Heart left ventricle (tissue), 13 donors: Measurements from ENCODE around the gene CPM.

ENCODE experiments used
- POLR2A ChIP-seq, 2 donors: fragments of 450-650 bp; IDR thresholded peaks; one replicate each; pipeline ENCODE4 v1.6.1; 2017; ENCODE audit warnings: antibody characterized with exemption in 2 of 2, mild to moderate bottlenecking in 2 of 2, moderate library complexity in 2 of 2
- TF ChIP-seq, protein P1 (sequence below), 12 donors: fragments of 200-600 bp; sonication (generic) in 4 of 12; IDR thresholded peaks; one replicate each; pipeline versions ENCODE4 v1.5.0 to v1.8.0; 2018 to 2022; ENCODE audit warnings: antibody characterized with exemption in 12 of 12, mild to moderate bottlenecking in 5 of 12
- donor health status: ischemic (EF 13 %, LVEDD 7.1; RV severe dilation, severe dysfunction).
- donor health status: DM: no; HTN: yes; CAD: no.
- donor health status: DM: no; HTN: no; CAD: no.
- donor health status: ischemic (EF 25% LVEDD 6.9; RV normal size, moderate dysfunction).
- donor health status: ischemic (EF 25% LVEDD 5.7; RV mildly dilated, moderate dysfunction).
- donor health status: ischemic (EF 35%, LVEDD 5.7; RV mildly dilated, moderate dysfunction).
- donor health status: nonischemic (EF 11% LVEDD 7.7; RV severe dilation, severe dysfunction).
- donor health status: DM: yes; HTN: yes; CAD: no.
- donor health status: PGD.
- donor health status: ischemic (EF 29% LVEDD 5.4; RV normal size, mild dysfunction).
- donor health status: nonischemic (EF 23%, LVEDD 6.1; RV moderate dilation, normal function).

- TF ChIP-seq, protein P1, sequence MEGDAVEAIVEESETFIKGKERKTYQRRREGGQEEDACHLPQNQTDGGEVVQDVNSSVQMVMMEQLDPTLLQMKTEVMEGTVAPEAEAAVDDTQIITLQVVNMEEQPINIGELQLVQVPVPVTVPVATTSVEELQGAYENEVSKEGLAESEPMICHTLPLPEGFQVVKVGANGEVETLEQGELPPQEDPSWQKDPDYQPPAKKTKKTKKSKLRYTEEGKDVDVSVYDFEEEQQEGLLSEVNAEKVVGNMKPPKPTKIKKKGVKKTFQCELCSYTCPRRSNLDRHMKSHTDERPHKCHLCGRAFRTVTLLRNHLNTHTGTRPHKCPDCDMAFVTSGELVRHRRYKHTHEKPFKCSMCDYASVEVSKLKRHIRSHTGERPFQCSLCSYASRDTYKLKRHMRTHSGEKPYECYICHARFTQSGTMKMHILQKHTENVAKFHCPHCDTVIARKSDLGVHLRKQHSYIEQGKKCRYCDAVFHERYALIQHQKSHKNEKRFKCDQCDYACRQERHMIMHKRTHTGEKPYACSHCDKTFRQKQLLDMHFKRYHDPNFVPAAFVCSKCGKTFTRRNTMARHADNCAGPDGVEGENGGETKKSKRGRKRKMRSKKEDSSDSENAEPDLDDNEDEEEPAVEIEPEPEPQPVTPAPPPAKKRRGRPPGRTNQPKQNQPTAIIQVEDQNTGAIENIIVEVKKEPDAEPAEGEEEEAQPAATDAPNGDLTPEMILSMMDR (IDR thresholded peaks at IDR 0.05): no peak
- TF ChIP-seq POLR2A (IDR thresholded peaks at IDR 0.05): no peak
Observed at GRCh38 chr12:68856510-68856909, 76.5 kb downstream of the CPM start.
